CD4-positive, alpha-beta T cell (primary cell): ENCODE results near the gene RNPEPL1. TPM values are rescaled to one million over a fixed set of nuclear protein-coding genes. Genes with fewer than 3 reads are reported as not detected.

Source experiments
- ATAC-seq: fragments of 200-7000 bp; cut with Tn5 transposase; one replicate; pipeline ENCODE4 v1.10.0; 2022; ENCODE audit warnings: mild to moderate bottlenecking; ENCODE audit not compliant: poor library complexity
- CTCF ChIA-PET: fragments of 350-600 bp; sonication (Branson Sonifier 250); formaldehyde crosslinking; loops from one replicate; lab custom pipeline; 2021; ENCODE audit warnings: antibody characterized with exemption, inconsistent platforms; lab: Charles Lee
- POLR2A ChIA-PET: fragments of 350-600 bp; sonication (Branson Sonifier 250); formaldehyde crosslinking; loops from one replicate; lab custom pipeline; 2021; ENCODE audit warnings: antibody characterized with exemption, inconsistent platforms; lab: Charles Lee
- DNase-seq, 14 experiments: peaks; one replicate each; pipeline ENCODE4 v3.0.0-alpha.2; 2013 to 2020; ENCODE audit warnings: mixed read lengths in 2 of 14
- H3K27ac ChIP-seq, 2 donors: one replicate each; pipeline versions ENCODE4 v1.5.1 to v1.7.0; 2013; ENCODE audit warnings: low read length in 2 of 2, low read depth in 1 of 2, mild to moderate bottlenecking in 1 of 2
- H3K27me3 ChIP-seq, 2 experiments: 1 replicate in 1 of 2; 2 replicates in 1 of 2; pipeline versions ENCODE4 v1.6.1 to v1.7.0; 2013; ENCODE audit warnings: low read length in 2 of 2, control low read depth in 1 of 2, mild to moderate bottlenecking in 1 of 2, moderate library complexity in 1 of 2; ENCODE audit not compliant: insufficient read depth in 2 of 2, control insufficient read depth in 1 of 2
- H3K36me3 ChIP-seq: one replicate; pipeline ENCODE4 v1.6.1; 2013; ENCODE audit warnings: low read length, control low read depth; ENCODE audit not compliant: insufficient read depth
- H3K4me1 ChIP-seq: one replicate; pipeline ENCODE4 v1.6.1; 2013; ENCODE audit warnings: low read length, control low read depth; ENCODE audit not compliant: insufficient read depth
- H3K4me3 ChIP-seq: one replicate; pipeline ENCODE4 v1.5.1; 2013; ENCODE audit warnings: mild to moderate bottlenecking, low read length, moderate library complexity
- H3K9me3 ChIP-seq, 2 experiments: 1 replicate in 1 of 2; 2 replicates in 1 of 2; pipeline versions ENCODE4 v1.6.1 to v1.7.0; 2013; ENCODE audit warnings: low read length in 2 of 2, mild to moderate bottlenecking in 2 of 2, control low read depth in 1 of 2, moderate library complexity in 1 of 2; ENCODE audit not compliant: control insufficient read depth in 1 of 2, insufficient read depth in 1 of 2
- H3K27ac Mint-ChIP-seq: one replicate; pipeline ENCODE4 v1.8.0; 2020; ENCODE audit warnings: mixed read lengths
- H3K27me3 Mint-ChIP-seq: one replicate; pipeline ENCODE4 v1.8.0; 2021; ENCODE audit warnings: mixed read lengths
- H3K36me3 Mint-ChIP-seq: one replicate; pipeline ENCODE4 v1.8.0; 2021; ENCODE audit warnings: low read depth, mixed read lengths
- H3K4me1 Mint-ChIP-seq: one replicate; pipeline ENCODE4 v1.8.0; 2021; ENCODE audit warnings: low read depth, mixed read lengths
- H3K4me3 Mint-ChIP-seq: one replicate; pipeline ENCODE4 v1.8.0; 2020; ENCODE audit warnings: mild to moderate bottlenecking, mixed read lengths
- H3K9me3 Mint-ChIP-seq: one replicate; pipeline ENCODE4 v1.8.0; 2020; ENCODE audit warnings: mixed read lengths
- CTCF ChIP-seq: fragments of 200-600 bp; IDR thresholded peaks from one replicate; pipeline ENCODE4 v1.8.0; 2022; ENCODE audit warnings: antibody characterized with exemption, mild to moderate bottlenecking
- intact Hi-C, 2 experiments: fragments of 100-400 bp; cut with DNase I in 1 of 2; cut with micrococcal nuclease in 1 of 2; formaldehyde crosslinking; loops; one replicate each; pipeline versions ENCODE4 v1.15.1 to v1.9.0; 2023 to 2025; cut with DNase I, micrococcal nuclease
- total RNA-seq, 174 experiments: library from RNA in 2 of 174; stranded (reverse) in 2 of 174; gene quantifications; one replicate each; pipeline ENCODE4 v1.2.3 and lab custom pipeline; 2021 to 2026

Gene RNPEPL1
- total RNA-seq, 2 experiments from 2014 or later, result 73.0 to 78.8 TPM

GRCh38 chr2:240569523-240569997 lies 1.3 kb downstream of the RNPEPL1 start:
- no peak for TF ChIP-seq CTCF
- ATAC-seq (no peak), DNase-seq (peak in 1 of 14 experiments; percentile 35)
- Histone ChIP-seq H3K4me1 (peaks cover 78% of the 10 kb centered on the region), H3K9me3 (no peaks in the 10 kb centered on the region), H3K4me3 (peak overlapping the region; percentile 74), H3K27ac (peak overlapping the region; percentile 44 to 66), H3K27me3 (no peaks in the 10 kb centered on the region), H3K36me3 (peaks cover 32% of the 10 kb centered on the region)
- Mint-ChIP-seq H3K27me3 (no peaks in the 10 kb centered on the region), H3K9me3 (no peaks in the 10 kb centered on the region), H3K27ac (peak overlapping the region; percentile 82), H3K36me3 (peaks cover 43% of the 10 kb centered on the region), H3K4me1 (peaks cover 57% of the 10 kb centered on the region), H3K4me3 (peak overlapping the region; percentile 87)
- intact Hi-C loops, result loop anchor here (1.0 to 10.0 kb wide), 10 partner anchors 16 to 1315 kb away; partner anchors contain the start of genes COPS9 (in 1 of the 2), FARP2 (in 1 of the 2), GPR35 (in 1 of the 2) and HDAC4 (in 1 of the 2)
- CTCF ChIA-PET, result interaction anchor here (1.3 to 4.8 kb wide), 3 partner anchors 10 to 19 kb away, joined by 3 to 54 read pairs (median 6); partner anchors contain the start of gene CAPN10
- POLR2A ChIA-PET, result interaction anchor here (1.1 to 7.3 kb wide), 5 partner anchors 9 to 53 kb away, joined by 3 to 224 read pairs (median 15); partner anchors contain the start of genes CAPN10 and DUSP28

GRCh38 chr2:240569998-240570530 lies 1.8 kb downstream of the RNPEPL1 start:
- Mint-ChIP-seq H3K36me3 (peaks cover 44% of the 10 kb centered on the region), H3K4me1 (peaks cover 52% of the 10 kb centered on the region), H3K27ac (peak overlapping the region; percentile 82), H3K4me3 (peak overlapping the region; percentile 87), H3K9me3 (no peaks in the 10 kb centered on the region), H3K27me3 (no peaks in the 10 kb centered on the region)
- no peaks in the 10 kb centered on the region for H3K27me3 ChIP-seq
- TF ChIP-seq CTCF, result no peak
- DNase-seq (peak in 1 of 14 experiments; percentile 32), ATAC-seq (no peak)
- peak overlapping the region; percentile 74 for H3K4me3 ChIP-seq
- H3K4me1 ChIP-seq, result peaks cover 73% of the 10 kb centered on the region
- POLR2A ChIA-PET, result interaction anchor here (1.0 to 7.3 kb wide), 3 partner anchors 9 to 16 kb away, joined by 3 to 224 read pairs (median 53); partner anchors contain the start of genes CAPN10 and DUSP28
- intact Hi-C loops, result loop anchor here (1.0 to 10.0 kb wide), 10 partner anchors 15 to 1315 kb away; partner anchors contain the start of genes COPS9 (in 1 of the 2), FARP2 (in 1 of the 2), GPR35 (in 1 of the 2) and HDAC4 (in 1 of the 2)
- H3K36me3 ChIP-seq, result peaks cover 37% of the 10 kb centered on the region
- no peaks in the 10 kb centered on the region for H3K9me3 ChIP-seq
- CTCF ChIA-PET, result interaction anchor here (2.1 kb wide), 1 partner anchor 10 kb away, joined by 8 read pairs; no protein-coding TSS in a partner anchor
- peak overlapping the region in 1 of 2 donors; percentile 17 for H3K27ac ChIP-seq

- intact Hi-C loops, result no loop called here
- Mint-ChIP-seq H3K36me3 (peaks cover 47% of the 10 kb centered on the region), H3K27me3 (no peaks in the 10 kb centered on the region), H3K4me3 (peak overlapping the region; percentile 74), H3K4me1 (peaks cover 45% of the 10 kb centered on the region), H3K27ac (peak overlapping the region; percentile 82), H3K9me3 (no peaks in the 10 kb centered on the region)
- peaks cover 43% of the 10 kb centered on the region for H3K36me3 ChIP-seq
- POLR2A ChIA-PET, result interaction anchor here (1.0 kb wide), 1 partner anchor 10 kb away, joined by 3 read pairs; no protein-coding TSS in a partner anchor
- peaks cover 71% of the 10 kb centered on the region for H3K4me1 ChIP-seq
- no peak for ATAC-seq
- no peaks in the 10 kb centered on the region for H3K9me3 ChIP-seq
- no peak for TF ChIP-seq CTCF
- peak overlapping the region; percentile 74 for H3K4me3 ChIP-seq
- peak in 1 of 14 experiments; percentile 31 for DNase-seq
- H3K27ac ChIP-seq, result peak overlapping the region in 1 of 2 donors; percentile 17
- H3K27me3 ChIP-seq, result no peaks in the 10 kb centered on the region
- CTCF ChIA-PET, result interaction anchor here (2.1 kb wide), 1 partner anchor 9 kb away, joined by 8 read pairs; no protein-coding TSS in a partner anchor
Measured at GRCh38 chr2:240570531-240571313, 2.4 kb downstream of the RNPEPL1 start.
